Neutrophil (primary cell): ENCODE measurements around the gene CACNA2D2.

Source experiments
- H3K27ac ChIP-seq: fragments of 200-600 bp; sonication (generic); 2 replicates; pipeline ENCODE4 v1.5.1; 2016; ENCODE audit warnings: mild to moderate bottlenecking, moderate library complexity
- H3K27me3 ChIP-seq: fragments of 200-600 bp; sonication (generic); 2 replicates; pipeline ENCODE4 v1.6.0; 2016; ENCODE audit warnings: mild to moderate bottlenecking
- H3K36me3 ChIP-seq: fragments of 200-600 bp; sonication (generic); 2 replicates; pipeline ENCODE4 v1.5.1; 2017
- H3K4me1 ChIP-seq, 2 experiments: fragments of 200-600 bp in 1 of 2; sonication (generic) in 1 of 2; 1 replicate in 1 of 2; 2 replicates in 1 of 2; pipeline versions ENCODE4 v1.5.1 to v1.6.1; 2013 to 2016; ENCODE audit warnings: low read depth in 1 of 2, low read length in 1 of 2, mild to moderate bottlenecking in 1 of 2, moderate library complexity in 1 of 2; ENCODE audit not compliant: control insufficient read depth in 1 of 2, insufficient read depth in 1 of 2
- H3K4me3 ChIP-seq, 2 experiments: fragments of 200-600 bp in 1 of 2; sonication (generic) in 1 of 2; 1 replicate in 1 of 2; 2 replicates in 1 of 2; pipeline ENCODE4 v1.5.1; 2013 to 2016; ENCODE audit warnings: low read depth in 1 of 2, low read length in 1 of 2, mild to moderate bottlenecking in 1 of 2, moderate library complexity in 1 of 2
- H3K9me3 ChIP-seq: fragments of 200-600 bp; sonication (generic); 2 replicates; pipeline ENCODE4 v1.5.1; 2016
- TF ChIP-seq, protein P1 (sequence below): fragments of 200-600 bp; sonication (generic); IDR thresholded peaks from 2 replicates; pipeline ENCODE4 v1.5.1; 2016; ENCODE audit warnings: antibody characterized with exemption

CACNA2D2 gene

DNA sequence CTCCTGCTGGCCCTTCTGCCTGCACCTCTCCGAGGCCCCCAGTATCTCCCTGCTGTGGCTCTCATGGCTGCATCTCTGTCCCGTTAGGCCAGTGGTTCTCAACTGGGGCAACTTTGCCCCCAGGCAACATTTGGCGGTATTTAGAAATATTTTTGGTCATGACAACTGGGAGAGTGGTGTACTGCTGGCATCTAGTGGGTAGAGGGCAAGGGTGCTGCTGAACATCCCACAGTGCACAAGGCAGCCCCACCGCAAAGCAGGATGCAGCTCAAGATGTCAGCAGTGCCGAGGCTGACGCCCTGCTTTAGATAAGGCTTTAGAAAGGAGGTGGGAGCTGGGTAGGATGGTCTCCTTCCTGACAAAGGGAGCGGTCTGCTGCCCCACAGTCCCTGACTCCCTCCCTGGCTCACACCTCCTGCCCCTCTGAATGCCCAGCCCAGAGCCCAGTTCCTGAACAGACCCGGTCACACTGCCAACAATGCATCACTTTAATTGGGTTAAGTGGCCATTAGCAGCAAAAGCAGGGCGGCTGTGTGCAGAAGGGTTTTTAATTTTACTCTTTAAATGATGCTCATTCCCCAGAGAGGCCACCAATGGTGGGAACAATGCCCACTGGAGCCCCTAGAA lies 75.3 kb downstream of the CACNA2D2 start:
- H3K4me3 ChIP-seq: no peak overlapping the region
- H3K9me3 ChIP-seq: no peaks in the 10 kb centered on the region
- no peaks in the 10 kb centered on the region for H3K36me3 ChIP-seq
- no peaks in the 10 kb centered on the region for H3K4me1 ChIP-seq
- TF ChIP-seq, protein P1, sequence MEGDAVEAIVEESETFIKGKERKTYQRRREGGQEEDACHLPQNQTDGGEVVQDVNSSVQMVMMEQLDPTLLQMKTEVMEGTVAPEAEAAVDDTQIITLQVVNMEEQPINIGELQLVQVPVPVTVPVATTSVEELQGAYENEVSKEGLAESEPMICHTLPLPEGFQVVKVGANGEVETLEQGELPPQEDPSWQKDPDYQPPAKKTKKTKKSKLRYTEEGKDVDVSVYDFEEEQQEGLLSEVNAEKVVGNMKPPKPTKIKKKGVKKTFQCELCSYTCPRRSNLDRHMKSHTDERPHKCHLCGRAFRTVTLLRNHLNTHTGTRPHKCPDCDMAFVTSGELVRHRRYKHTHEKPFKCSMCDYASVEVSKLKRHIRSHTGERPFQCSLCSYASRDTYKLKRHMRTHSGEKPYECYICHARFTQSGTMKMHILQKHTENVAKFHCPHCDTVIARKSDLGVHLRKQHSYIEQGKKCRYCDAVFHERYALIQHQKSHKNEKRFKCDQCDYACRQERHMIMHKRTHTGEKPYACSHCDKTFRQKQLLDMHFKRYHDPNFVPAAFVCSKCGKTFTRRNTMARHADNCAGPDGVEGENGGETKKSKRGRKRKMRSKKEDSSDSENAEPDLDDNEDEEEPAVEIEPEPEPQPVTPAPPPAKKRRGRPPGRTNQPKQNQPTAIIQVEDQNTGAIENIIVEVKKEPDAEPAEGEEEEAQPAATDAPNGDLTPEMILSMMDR: no peak
- H3K27me3 ChIP-seq: no peaks in the 10 kb centered on the region
- no peak overlapping the region for H3K27ac ChIP-seq

- TF ChIP-seq, protein P1: no peak
- no peaks in the 10 kb centered on the region for H3K36me3 ChIP-seq
- H3K9me3 ChIP-seq: no peaks in the 10 kb centered on the region
- H3K27me3 ChIP-seq: no peaks in the 10 kb centered on the region
- H3K4me1 ChIP-seq: no peaks in the 10 kb centered on the region
- H3K4me3 ChIP-seq: no peak overlapping the region
- H3K27ac ChIP-seq: no peak overlapping the region
These were observed 76.2 kb downstream of the CACNA2D2 start for GRCh38 chr3:50427217-50427616.

DNA sequence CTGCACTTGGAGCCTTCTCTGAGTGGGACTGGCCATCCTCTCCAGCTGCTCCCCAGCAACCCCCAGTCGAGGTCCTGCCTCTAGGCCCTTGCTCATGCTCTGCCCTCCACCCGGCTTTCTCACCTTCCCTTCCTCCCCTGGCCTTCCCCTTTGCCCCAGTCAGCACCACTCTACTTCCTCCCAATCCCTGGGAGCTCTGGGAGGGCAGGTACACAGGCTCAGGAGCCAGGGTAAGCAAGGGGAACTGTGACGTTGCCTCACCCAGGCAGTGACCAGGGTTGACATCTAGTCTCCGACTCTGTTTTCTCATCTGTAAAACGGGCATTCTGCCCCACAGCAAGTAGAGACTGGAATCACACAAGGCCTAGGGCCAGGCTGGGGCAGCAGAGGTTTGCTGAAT lies 77.5 kb downstream of the CACNA2D2 start:
- TF ChIP-seq, protein P1: no peak
- Histone ChIP-seq H3K27ac (no peak overlapping the region), H3K36me3 (no peaks in the 10 kb centered on the region), H3K4me1 (no peaks in the 10 kb centered on the region), H3K27me3 (no peaks in the 10 kb centered on the region), H3K4me3 (no peak overlapping the region), H3K9me3 (no peaks in the 10 kb centered on the region)

GRCh38 chr3:50423543-50423942 lies 79.9 kb downstream of the CACNA2D2 start:
- peaks cover 0 to 3% of the 10 kb centered on the region in 2 experiments for H3K4me1 ChIP-seq
- H3K27ac ChIP-seq: no peak overlapping the region
- no peaks in the 10 kb centered on the region for H3K9me3 ChIP-seq
- TF ChIP-seq, protein P1: no peak
- H3K4me3 ChIP-seq: no peak overlapping the region
- H3K36me3 ChIP-seq: no peaks in the 10 kb centered on the region
- H3K27me3 ChIP-seq: no peaks in the 10 kb centered on the region

DNA sequence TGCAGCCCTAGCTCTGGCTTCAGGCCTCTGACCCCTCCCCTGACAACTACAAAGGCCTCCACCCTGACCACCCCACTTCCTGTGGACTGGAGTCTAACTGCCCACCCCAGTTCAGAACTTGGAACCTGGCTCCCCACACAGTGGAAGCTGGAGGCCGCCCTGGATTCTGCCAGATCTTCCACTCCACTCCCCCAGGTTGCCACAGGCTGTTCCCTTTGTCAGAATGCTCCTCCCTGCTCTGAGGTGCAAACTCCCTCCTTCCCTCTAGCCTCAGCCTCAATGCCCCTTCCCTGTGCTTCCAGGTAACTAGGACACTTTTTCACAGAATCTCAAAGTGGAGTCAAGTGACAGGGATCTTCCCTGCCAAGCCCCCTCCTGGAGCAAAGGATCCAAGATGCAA lies 81.3 kb downstream of the CACNA2D2 start:
- no peaks in the 10 kb centered on the region for H3K36me3 ChIP-seq
- no peaks in the 10 kb centered on the region for H3K27me3 ChIP-seq
- TF ChIP-seq, protein P1: no peak
- peaks cover 0 to 3% of the 10 kb centered on the region in 2 experiments for H3K4me1 ChIP-seq
- H3K9me3 ChIP-seq: no peaks in the 10 kb centered on the region
- H3K27ac ChIP-seq: no peak overlapping the region
- no peak overlapping the region for H3K4me3 ChIP-seq
